HG03108 (cell line): Measurements from ENCODE around the gene LPAR1.
"Not testable (repeated sequence)": the region's sequence is repeated elsewhere in the genome, so short reads cannot be mapped to it uniquely, and the experiment has no call there.

Source experiments
- ATAC-seq: cut with Tn5 transposase; IDR thresholded peaks from one replicate; pipeline ENCODE4 v1.9.1; 2021; ENCODE audit warnings: moderate library complexity; ENCODE audit not compliant: unreplicated experiment

Gene LPAR1

DNA sequence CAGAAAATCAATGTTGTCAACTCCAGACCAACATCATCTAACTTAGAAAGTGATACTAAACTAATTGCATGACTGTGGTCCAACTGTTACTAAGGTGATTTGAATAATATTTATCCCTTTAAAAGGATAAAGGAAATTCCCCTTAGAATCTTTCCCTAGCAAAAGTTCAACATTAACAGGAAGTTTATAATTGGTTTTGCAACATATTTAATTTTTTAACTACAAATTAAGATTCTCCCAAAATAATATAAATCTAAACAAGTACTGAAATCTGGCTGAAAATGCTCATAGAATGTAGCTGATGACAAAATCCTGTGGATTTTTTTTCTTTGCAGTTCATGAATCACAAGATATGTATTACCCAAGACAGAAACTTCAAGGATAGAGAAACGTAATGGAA, 151.4 kb downstream of the LPAR1 start:
- no peak for ATAC-seq

DNA sequence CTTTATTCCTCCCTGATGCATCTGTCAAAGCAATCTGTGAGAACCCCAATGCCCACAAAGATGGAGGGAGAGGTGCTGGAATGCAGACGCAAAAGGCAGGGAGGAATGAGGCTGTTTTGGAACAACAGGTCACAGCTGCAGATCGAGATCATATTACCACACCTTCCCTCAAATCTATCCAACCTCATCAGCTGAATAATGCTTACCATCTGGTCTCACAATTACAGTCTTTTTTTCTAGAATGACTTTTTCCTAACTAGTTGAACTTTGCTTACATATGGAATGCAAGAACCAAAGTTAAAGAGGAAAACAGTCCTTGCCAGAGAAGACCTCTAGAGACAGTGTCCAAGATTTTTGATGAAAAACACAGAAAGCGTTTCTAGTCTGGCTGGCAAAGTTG, 158.1 kb downstream of the LPAR1 start:
- no peak for ATAC-seq

DNA sequence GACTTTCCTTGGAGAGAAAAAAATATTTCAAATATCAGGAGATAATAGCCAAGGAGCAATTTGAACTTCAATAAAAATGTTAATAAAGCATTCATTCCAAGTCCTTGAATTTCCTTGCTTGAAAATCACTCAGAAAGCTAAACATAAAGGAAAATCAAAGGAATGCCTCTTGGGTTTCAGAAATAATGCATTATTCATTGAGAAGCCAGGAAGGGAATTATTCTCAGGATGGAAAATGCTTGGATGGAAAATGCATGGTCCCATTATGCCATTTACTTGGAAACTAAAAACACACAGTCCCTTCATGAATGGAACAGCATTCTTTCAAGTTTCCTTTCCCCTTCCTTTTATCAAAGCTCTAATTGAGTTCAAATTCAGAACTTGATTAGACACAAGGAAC, 160.9 kb downstream of the LPAR1 start:
- no peak for ATAC-seq

DNA sequence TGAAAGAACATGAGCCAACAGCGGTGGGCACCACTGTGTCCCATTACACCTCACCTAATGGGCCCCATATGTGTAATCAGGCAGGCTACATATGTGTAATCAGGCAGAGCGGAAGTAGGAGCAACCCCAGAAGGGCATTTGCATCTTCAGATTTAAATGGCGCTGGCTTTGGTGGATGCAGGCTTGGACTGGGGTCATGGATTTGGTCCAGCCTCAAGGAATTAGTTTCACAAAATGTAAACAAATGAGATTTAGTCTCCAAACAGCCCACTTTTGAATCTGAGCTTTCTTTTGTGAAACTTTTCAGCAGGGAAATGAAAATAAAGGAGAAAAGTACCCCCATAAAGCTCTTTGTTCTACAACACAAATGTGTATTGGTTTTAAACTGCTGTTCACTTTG, 161.3 kb downstream of the LPAR1 start:
- no peak for ATAC-seq

DNA sequence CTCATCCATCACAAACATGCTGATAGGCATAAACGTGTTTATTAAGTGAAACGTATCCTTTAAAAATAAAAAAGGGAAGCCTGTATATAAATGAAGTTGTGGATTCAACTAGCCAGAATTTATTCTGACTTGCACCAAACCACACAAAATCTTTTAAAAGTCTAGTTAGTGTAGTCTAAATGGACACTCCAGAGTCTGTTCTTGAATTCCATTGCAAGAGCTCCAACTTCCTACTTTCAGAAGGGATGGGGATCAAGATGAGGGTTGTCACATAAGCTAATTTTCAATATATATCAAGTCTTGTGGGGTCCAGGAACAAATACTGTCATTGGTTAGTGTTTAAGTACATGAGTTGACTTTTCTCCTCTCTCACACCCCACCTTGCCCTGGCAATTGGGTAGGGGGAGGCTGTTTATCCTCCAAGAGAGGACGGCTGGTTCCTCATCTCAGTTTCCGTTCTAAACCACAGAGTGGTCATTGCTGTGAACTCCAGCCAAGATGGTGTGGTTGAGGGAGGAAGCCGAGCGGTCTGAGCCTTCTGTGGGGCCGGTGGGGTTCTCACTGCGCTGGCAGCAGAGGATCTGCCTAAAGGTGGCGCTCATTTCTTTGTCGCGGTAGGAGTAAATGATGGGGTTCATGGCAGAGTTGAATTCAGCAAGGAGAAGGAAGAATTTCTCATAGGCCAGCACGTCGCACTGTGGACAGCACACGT, 163.2 kb downstream of the LPAR1 start:
- peak; percentile 87 for ATAC-seq

DNA sequence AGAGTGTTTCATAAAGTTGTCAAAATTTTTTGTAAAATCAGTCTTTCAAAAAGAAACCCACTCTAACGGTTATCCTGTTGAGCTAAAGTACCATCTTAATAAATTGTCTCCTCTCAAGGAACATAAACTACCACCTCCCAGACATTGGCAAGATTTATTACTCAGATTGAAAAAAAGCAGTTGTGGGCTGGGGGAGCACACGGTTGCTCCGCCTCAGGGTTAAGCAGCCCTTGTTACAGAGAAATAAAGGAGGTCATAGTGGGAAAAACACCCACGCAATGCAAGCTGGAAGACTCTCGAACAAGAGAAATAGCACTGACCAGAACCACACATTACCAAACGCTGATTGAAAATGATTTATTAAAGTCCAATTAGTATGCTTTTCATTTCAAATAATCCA, 165.3 kb downstream of the LPAR1 start:
- ATAC-seq = no peak

DNA sequence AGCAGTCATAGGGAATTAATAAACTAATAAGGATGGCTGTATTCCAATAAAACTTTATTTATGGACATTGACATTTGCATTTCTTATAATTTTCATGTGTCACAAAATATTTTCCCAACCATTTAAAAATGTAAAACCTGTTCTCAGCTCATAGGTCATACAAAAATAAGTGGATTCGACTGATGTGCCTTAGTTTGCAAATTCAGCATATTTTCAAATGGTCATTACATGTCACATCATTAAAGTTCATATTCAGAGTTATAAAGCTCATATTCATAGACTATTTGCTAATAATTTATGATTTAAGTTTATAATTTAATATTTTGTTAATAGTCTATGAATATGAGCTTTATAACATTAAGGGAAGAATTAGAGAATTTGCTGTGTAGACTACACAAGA, 166.5 kb downstream of the LPAR1 start:
- ATAC-seq = no peak

DNA sequence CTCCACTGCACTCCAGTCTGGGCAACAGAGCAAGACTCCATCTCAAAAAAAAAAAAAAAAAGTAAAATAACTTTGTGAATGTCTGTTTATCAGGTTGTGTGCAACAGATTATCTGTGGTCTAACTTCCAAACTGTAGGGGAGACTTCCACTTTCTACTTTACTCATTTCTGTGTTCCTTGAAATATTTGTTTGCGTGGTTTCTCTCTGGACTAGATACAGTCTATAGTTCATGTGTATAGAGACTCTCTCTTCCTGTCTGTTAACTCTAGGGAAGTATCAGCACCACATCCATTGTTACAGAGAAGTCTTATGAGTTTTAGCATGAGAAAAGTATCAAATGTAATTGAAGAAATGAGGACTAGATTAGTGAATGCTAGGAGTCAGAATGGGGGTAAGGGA, 168.3 kb downstream of the LPAR1 start:
- no peak for ATAC-seq

DNA sequence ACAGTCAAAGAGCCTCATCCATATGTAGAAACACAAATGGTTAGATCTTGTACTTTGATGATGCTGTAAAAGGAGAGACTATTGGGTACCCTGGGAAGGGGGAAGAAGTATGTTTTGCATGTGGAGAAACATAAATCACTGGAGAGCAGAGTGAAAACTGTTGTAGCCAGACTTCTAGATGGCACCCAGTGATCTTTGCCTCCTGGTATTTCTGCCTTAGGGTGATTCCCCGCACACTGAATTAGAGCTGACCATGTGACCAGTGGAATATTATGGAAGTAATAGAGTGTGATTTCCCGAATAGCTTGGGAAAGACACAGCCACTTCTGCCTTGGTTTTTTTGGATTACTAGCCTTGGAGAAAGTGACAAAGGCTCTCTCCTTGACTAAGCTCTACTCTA, 174.3 kb downstream of the LPAR1 start:
- ATAC-seq = no peak

DNA sequence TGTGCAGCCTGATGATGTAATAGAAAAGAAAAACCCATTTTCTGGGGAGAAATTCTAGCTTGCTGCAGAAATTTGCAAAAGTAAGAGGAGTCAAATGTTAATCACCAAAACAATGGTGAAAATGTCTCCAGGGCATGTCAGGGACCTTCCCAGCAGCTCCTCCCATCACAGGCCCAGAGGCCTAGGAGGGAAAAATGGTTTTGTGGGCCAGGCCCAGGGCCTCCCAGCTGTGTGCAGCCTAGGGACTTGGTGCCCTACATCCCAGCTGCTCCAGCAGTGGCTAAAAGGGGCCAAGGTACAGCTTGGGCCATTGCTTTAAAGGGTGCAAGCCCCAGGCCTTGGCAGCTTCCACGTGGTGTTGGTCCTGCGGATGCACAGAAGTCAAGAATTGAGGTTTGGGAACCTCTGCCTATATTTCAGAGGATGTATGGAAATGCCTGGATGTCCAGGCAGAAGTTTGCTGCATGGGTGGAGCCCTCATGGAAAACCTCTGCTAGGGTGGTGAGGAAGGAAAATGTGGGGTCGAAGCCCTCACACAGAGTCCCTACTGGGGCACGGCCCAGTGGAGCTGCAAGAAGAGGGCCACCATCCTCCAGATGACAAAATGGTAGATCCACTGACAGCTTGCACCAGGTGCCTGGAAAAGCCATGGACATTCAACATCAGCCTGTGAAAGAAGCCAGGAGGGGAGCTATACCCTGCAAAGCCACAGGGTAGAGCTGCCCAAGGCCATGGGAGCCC, 176.7 kb downstream of the LPAR1 start:
- not testable (repeated sequence) for ATAC-seq

DNA sequence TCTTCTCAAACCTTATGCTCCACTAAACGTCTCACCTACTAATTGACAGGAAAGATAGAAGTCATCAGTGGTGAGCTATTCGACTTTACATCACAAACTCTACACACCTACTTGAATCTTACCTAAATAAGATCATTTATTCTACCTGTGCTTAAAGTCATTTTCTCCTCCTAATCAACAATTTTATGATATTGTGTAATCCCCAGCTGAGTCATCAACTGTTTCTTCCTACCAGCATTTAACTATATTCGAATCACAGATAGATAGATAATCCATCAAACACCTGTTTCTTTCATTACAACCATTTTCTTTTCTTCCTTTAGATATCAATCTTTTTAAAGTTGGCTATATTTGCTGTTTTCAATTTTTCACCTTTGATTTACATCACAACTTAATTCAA, 181.5 kb downstream of the LPAR1 start:
- ATAC-seq = no peak

DNA sequence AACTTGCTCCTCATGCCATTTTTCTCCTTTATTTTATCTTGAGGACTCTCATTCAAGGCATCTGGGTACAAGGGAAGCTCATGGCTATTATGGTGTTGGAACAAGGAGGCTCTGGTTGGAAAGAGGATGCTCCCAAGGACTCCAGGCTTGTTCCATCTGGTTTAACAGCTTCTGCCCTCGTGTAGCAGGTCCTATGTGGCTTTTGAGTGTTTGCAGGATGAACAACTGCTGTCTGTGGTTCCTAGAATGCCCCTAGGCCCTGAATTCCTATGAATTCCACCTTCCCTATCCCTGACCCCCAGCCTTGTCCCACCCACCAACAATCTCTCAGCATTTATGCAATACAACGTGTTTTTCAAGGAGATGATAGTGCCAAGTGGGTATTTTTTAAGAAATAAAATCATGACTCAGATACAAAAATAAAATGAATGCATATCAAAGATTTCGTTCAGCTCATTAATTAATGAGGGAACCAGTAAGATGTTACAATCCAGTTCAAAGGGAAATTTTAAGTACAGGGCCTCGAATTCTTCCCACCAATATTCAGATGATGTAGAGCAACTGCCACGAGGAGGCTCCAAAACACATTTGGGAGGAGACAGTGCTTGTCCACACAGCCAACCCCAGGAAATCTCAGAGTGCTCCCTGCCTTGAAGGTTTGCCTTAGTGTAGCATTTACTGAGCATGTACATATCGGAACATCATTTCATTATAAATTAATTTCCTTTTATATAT, 187.7 kb downstream of the LPAR1 start:
- no peak for ATAC-seq

DNA sequence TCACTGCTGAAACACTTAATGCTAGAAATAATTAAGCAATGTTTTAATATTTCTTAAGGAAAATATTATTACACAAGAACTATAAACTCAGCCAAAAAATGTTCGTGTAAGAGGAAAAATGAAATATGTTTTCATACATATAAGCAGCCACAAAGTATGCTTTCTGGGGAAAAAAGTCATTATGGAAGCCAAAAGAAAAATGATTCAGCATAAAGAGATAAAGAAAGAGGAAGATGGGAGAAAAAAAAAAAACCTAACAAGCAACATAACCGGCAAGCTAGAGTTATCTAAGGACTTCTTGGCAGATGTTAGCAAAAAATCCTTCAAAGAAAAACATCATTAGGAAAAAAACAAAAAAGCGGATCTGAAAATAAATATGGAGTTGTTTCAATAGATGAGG, 190.6 kb downstream of the LPAR1 start:
- no peak for ATAC-seq

DNA sequence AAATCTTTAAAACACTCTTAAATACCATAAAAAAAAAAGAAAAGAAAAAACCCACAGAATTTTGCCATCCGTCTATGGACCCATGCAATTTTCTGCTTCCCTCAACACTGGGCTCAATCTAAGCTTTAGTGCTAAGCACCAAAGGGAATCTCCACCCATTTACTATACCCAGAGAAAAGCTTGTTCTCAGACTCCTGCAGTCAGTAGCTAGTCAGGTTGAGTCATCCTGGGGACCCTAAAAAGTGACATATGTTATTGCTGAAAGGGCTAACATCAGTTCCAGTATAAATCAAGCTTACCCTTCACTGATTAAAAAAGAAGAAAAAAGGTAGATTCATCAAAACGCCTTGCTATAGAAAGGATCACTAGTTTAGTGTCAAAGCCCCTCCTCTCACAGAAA, 192.1 kb downstream of the LPAR1 start:
- ATAC-seq = no peak

DNA sequence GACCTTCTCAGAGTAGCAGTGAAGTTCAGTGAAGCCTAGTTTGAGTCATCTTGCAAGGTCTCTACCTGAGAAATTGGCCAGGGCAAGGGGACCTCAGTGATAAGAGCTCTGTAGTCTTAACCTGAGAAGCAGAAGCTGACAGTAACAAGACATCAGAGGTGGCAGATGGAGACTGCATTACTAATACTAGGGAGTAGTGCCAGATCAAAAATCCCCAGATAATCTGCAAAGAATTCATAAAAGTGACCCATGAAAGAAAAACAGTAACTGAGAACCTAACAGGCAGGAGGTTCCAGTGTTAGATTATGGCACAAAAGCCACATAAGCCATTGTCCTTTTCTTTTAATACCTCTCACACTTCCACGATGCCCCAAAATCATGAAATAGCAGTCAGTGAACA, 194.1 kb downstream of the LPAR1 start:
- ATAC-seq = no peak

DNA sequence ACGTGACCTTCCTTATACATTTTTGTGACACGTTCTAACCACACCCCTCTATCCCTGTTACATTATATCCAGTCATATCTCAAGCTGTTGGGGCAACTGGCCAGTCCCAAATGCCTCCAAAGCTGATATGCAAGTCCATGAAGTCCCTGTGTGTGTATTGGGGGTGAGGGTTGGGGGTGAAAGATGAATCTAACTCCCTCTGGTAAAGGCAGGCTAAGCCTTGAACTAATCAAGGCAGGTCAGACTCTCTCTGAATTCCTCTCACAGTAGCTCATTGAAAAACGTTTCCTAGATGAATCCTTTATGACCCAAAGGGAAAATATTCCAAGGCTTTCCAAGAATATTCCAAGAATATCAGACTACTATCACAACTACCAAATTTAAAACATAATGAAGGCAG, 195.3 kb downstream of the LPAR1 start:
- no peak for ATAC-seq

DNA sequence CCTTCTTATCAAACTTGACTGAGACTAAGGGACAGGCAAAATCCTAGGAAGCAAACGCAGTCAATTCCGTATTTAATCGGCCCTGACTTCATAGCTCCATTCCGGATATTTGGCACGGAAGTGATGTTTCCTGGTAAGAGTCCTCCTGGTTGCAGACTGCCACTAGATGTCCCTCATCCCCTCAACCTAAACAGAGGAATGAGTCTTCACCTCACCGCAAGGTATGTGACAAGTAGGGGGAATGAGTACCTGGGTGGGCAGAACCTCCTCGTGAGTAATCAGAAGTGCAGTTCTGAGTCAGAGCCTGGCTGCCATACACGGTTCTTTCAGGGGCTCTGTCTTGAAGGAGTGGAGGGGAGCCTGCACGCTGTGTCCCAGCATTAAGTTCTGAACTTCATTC, 196.1 kb downstream of the LPAR1 start:
- ATAC-seq = no peak

DNA sequence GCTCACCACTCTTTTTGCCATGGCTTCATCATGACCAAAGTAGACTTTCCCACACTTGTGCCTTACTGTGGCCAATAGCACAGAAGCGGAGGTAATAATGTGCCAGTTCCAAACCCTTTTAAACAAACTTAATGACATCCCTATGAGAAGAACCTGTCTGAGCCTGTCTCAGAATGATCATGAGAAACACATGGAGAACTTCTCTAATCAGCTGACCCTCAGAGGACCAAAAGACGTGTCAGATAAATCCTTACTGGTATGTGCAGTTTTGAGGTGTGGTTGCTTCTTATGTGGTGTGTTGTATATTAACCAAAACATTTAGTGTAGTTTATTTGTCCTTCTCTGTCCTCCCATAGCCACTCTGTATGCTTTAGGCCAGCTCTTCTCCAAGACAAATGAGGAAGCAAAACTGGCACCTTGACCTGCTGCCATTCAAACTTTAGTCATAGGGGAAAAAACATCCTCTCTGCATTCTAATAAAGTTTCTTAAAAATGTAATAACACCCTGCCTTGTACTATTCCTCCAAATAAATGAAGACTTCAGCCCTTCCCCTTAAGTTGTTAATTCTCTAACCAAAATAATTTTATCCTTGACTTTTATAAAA, 200.8 kb downstream of the LPAR1 start:
- ATAC-seq = peak; percentile 68

DNA sequence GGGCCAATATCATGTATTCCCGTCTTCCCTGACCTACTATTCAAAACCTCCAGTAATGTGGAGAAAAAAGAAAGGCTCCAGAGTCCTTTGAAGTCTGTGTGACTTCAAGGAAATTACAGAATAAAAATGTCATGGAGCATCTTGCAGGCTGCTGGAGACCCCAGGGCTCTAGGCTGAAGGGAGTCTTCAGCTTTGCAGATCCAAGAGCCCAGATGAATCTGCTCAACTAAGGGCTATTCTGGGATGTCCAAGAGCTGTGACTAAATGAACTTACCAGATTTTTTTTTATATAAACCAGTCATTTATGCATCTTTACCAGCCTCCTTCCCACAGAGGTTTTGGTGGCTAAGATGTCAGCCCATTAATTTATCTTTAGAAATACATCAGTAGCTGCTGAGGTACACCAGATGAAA, 202.4 kb downstream of the LPAR1 start:
- no peak for ATAC-seq

DNA sequence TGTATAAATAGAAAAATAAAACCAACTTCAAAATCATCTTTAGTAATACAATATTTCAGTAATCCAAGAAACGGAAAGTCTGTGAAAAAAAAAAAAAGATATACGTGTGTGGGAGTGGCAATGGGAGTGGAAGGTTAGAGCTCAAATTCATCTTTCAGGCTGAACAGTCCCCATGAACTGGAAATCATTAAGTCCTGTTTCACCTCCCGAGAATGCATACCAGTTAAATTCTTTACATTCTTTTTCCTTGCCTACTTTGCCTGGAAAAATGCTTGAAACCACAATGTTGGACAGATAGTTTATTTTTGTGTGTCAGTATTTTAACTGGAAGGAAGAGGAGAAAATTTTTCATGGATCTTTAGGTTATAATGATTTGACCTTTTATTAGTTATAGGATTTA, 202.9 kb downstream of the LPAR1 start:
- ATAC-seq = no peak

DNA sequence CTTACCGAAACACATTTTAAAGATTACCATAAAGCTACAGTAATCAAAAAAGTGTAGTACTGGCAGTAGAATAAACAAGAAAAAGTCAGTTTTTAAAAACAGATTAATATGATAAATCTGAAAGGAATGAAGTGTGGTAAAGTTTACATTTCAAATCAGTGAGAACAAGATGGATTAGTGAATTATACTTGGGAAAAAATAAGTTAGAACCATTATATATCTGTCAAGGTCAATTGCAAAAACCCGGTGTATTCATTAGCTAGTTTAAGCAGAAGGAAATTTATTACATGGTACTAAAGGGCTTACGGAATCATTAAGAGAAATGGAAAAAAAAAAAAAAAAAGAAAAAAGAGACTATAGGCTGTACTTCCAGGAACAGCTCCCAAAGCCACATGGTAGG, 205.3 kb downstream of the LPAR1 start:
- ATAC-seq = no peak

DNA sequence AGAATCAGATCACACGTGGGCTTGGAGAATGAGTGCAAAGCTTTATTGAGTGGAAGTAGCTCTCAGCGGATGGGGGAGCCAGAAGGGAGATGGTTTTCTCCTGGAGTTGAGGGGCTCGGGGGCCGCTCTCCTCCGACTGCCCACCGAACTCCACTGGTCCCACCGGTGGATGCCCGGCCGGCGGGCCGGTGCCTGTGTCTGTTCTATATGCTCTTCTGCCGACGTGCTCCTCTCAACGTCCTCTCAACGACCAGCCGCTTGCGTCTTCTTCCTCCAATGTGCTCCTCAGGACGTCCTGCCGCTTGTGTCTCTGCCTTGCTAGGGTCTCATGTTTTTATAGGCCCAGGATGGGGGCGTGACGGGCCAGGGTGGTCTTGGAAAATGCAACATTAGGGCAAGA, 207.8 kb downstream of the LPAR1 start:
- ATAC-seq = no peak
